MM.1S (cell line): ENCODE results near the gene XRN1.
"Not testable (repeated sequence)": the region's sequence is repeated elsewhere in the genome, so short reads cannot be mapped to it uniquely, and the experiment has no call there.

Experiments used
- DNase-seq: peaks from one replicate; pipeline ENCODE4 v3.0.0-alpha.2; 2015
- H2AFZ ChIP-seq: fragments of 300-600 bp; sonication (generic); 2 replicates; pipeline ENCODE4 v1.6.0; 2016; ENCODE audit warnings: antibody characterized with exemption, low read length
- H3F3A ChIP-seq: fragments of 300-600 bp; sonication (generic); 2 replicates; pipeline ENCODE4 v1.6.1; 2016; ENCODE audit warnings: mild to moderate bottlenecking, antibody characterized with exemption, low read length, moderate library complexity, mixed read lengths; ENCODE audit not compliant: insufficient read depth
- H3K27ac ChIP-seq: fragments of 300-600 bp; sonication (generic); 2 replicates; pipeline ENCODE4 v1.5.1; 2016; ENCODE audit warnings: mild to moderate bottlenecking, low read length
- H3K27me3 ChIP-seq: fragments of 300-600 bp; sonication (generic); replicated peaks from 2 replicates; pipeline ENCODE4 v1.6.0; 2016; ENCODE audit warnings: low read length; ENCODE audit not compliant: insufficient read depth
- H3K36me3 ChIP-seq: fragments of 300-600 bp; sonication (generic); replicated peaks from 2 replicates; pipeline ENCODE4 v1.6.1; 2016; ENCODE audit warnings: mild to moderate bottlenecking, low read length, mixed read lengths; ENCODE audit not compliant: insufficient read depth
- H3K4me1 ChIP-seq: fragments of 300-600 bp; sonication (generic); 2 replicates; pipeline ENCODE4 v1.6.1; 2016; ENCODE audit warnings: low read length, mixed read lengths
- H3K4me2 ChIP-seq: fragments of 300-600 bp; sonication (generic); 2 replicates; pipeline ENCODE4 v1.6.0; 2016; ENCODE audit warnings: low read depth, low read length
- H3K4me3 ChIP-seq: fragments of 300-600 bp; sonication (generic); 2 replicates; pipeline ENCODE4 v1.5.1; 2016; ENCODE audit warnings: low read length, mixed read lengths
- H3K79me2 ChIP-seq: fragments of 300-600 bp; sonication (generic); 2 replicates; pipeline ENCODE4 v1.6.1; 2016; ENCODE audit warnings: mixed run types, low read length, mixed read lengths
- H3K9ac ChIP-seq: fragments of 300-600 bp; sonication (generic); 2 replicates; pipeline ENCODE4 v1.6.1; 2016; ENCODE audit warnings: low read length, mixed read lengths
- H3K9me2 ChIP-seq: fragments of 300-600 bp; sonication (generic); replicated peaks from 2 replicates; pipeline ENCODE4 v1.6.1; 2016; ENCODE audit warnings: mild to moderate bottlenecking, low read length, mixed read lengths; ENCODE audit not compliant: insufficient read depth
- H3K9me3 ChIP-seq: fragments of 300-600 bp; sonication (generic); replicated peaks from 2 replicates; pipeline ENCODE4 v1.6.1; 2016; ENCODE audit warnings: mild to moderate bottlenecking, low read length, mixed read lengths; ENCODE audit not compliant: insufficient read depth
- H4K20me1 ChIP-seq: fragments of 300-600 bp; sonication (generic); 2 replicates; pipeline ENCODE4 v1.6.1; 2016; ENCODE audit warnings: mild to moderate bottlenecking, low read length, moderate library complexity, mixed read lengths; ENCODE audit not compliant: insufficient read depth
- EZH2 ChIP-seq: fragments of 300-600 bp; sonication (generic); optimal IDR thresholded peaks from 2 replicates; pipeline ENCODE3; 2017; ENCODE audit warnings: low read depth, mild to moderate bottlenecking, antibody characterized with exemption, low read length, mixed read lengths
- EZH2phosphoT487 ChIP-seq: fragments of 300-600 bp; sonication (generic); IDR thresholded peaks from 2 replicates; pipeline ENCODE4 v1.6.1; 2018; ENCODE audit warnings: antibody characterized with exemption, low read length
- TF ChIP-seq, protein P1 (sequence below): fragments of 300-600 bp; sonication (generic); IDR thresholded peaks from 2 replicates; pipeline ENCODE4 v1.5.1; 2016; ENCODE audit warnings: antibody characterized with exemption, low read length, mixed read lengths

Gene XRN1

DNA sequence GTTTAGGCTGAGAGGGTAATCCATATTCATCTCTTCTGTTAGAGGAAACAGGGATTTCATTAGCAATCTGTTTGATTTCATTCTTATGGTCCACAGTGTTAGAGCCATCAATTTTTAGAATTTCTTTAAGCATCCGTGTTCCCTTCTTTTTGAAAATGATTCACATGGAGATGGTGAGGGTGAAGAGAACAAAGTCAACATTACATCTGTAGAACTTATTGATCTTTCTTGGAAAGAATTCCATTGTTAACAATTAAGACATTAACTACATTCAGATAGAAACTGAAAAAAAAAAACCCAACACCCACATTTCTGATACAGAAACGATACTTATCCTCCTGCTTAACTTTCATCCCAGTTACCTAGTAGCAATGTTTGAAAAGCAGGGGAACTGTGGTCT lies 115.4 kb downstream of the XRN1 start:
- TF ChIP-seq EZH2 (no peak), EZH2phosphoT487 (no peak)
- TF ChIP-seq, protein P1, sequence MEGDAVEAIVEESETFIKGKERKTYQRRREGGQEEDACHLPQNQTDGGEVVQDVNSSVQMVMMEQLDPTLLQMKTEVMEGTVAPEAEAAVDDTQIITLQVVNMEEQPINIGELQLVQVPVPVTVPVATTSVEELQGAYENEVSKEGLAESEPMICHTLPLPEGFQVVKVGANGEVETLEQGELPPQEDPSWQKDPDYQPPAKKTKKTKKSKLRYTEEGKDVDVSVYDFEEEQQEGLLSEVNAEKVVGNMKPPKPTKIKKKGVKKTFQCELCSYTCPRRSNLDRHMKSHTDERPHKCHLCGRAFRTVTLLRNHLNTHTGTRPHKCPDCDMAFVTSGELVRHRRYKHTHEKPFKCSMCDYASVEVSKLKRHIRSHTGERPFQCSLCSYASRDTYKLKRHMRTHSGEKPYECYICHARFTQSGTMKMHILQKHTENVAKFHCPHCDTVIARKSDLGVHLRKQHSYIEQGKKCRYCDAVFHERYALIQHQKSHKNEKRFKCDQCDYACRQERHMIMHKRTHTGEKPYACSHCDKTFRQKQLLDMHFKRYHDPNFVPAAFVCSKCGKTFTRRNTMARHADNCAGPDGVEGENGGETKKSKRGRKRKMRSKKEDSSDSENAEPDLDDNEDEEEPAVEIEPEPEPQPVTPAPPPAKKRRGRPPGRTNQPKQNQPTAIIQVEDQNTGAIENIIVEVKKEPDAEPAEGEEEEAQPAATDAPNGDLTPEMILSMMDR = no peak

DNA sequence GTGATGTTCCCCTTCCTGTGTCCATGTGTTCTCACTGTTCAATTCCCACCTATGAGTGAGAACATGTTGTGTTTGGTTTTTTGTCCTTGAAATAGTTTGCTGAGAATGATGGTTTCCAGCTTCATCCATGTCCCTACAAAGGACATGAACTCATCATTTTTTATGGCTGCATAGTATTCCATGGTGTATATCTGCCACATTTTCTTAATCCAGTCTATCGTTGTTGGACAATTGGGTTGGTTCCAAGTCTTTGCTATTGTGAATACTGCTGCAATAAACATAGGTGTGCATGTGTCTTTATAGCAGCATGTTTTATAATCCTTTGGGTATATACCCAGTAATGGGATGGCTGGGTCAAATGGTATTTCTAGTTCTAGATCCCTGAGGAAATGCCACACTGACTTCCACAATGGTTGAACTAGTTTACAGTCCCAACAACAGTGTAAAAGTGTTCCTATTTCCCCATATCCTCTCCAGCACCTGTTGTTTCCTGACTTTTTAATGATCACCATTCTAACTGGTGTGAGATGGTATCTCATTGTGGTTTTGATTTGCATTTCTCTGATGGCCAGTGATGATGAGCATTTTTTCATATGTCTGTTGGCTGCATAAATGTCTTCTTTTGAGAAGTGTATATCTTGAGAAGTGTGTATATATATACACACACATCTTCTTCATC lies 123.4 kb downstream of the XRN1 start:
- H3K36me3 ChIP-seq, H3F3A ChIP-seq, H3K9me3 ChIP-seq, H3K9ac ChIP-seq, H3K27ac ChIP-seq, H3K4me2 ChIP-seq, H3K79me2 ChIP-seq, H3K4me1 ChIP-seq, H2AFZ ChIP-seq, H4K20me1 ChIP-seq, H3K27me3 ChIP-seq, H3K9me2 ChIP-seq, H3K4me3 ChIP-seq, DNase-seq: not testable (repeated sequence)

More for the DNA sequence above, 115.4 kb downstream of the XRN1 start:
- H3K4me1 ChIP-seq = no peaks in the 10 kb centered on the region
- no peaks in the 10 kb centered on the region for H3K27me3 ChIP-seq
- H3K79me2 ChIP-seq = no peaks in the 10 kb centered on the region
- DNase-seq = no peak
- H3K27ac ChIP-seq = no peak overlapping the region
- no peaks in the 10 kb centered on the region for H3F3A ChIP-seq
- H3K9me2 ChIP-seq = no peaks in the 10 kb centered on the region
- H3K9ac ChIP-seq = no peak overlapping the region
- no peak overlapping the region for H2AFZ ChIP-seq
- peaks cover 9% of the 10 kb centered on the region; the same call in 1 of the 2 replicates for H3K36me3 ChIP-seq
- H3K9me3 ChIP-seq = no peaks in the 10 kb centered on the region
- no peak overlapping the region for H3K4me3 ChIP-seq
- H3K4me2 ChIP-seq = no peak overlapping the region
- no peaks in the 10 kb centered on the region for H4K20me1 ChIP-seq

DNA sequence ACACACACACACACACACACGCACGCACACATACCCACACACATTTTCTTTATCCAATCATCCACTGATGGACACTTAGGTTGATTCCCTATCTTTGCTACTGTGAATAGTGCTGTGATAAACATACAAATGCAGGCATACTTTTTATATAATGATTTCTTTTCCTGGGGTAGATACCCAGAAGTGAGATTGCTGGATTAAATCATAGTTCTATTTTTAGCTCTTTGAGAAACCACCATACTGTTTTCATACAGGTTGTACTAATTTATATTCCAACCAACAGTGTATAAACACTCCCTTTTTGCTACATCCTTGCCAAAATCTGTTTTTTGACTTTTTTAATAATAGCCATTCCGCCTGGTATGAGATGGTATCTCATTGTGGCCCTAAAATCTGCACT lies 127.9 kb downstream of the XRN1 start:
- H3F3A ChIP-seq = no peaks in the 10 kb centered on the region
- no peak for TF ChIP-seq EZH2phosphoT487
- no peak for TF ChIP-seq EZH2
- TF ChIP-seq, protein P1 = no peak
- H4K20me1 ChIP-seq = no peaks in the 10 kb centered on the region
- H3K9me3 ChIP-seq = no peaks in the 10 kb centered on the region
- H3K27ac ChIP-seq = no peak overlapping the region
- no peaks in the 10 kb centered on the region for H3K9me2 ChIP-seq
- no peaks in the 10 kb centered on the region for H3K36me3 ChIP-seq
- no peak overlapping the region for H2AFZ ChIP-seq
- no peak overlapping the region for H3K9ac ChIP-seq
- no peak overlapping the region for H3K4me2 ChIP-seq
- H3K27me3 ChIP-seq = no peaks in the 10 kb centered on the region
- H3K79me2 ChIP-seq = no peaks in the 10 kb centered on the region
- no peak for DNase-seq
- H3K4me1 ChIP-seq = no peaks in the 10 kb centered on the region
- no peak overlapping the region for H3K4me3 ChIP-seq

DNA sequence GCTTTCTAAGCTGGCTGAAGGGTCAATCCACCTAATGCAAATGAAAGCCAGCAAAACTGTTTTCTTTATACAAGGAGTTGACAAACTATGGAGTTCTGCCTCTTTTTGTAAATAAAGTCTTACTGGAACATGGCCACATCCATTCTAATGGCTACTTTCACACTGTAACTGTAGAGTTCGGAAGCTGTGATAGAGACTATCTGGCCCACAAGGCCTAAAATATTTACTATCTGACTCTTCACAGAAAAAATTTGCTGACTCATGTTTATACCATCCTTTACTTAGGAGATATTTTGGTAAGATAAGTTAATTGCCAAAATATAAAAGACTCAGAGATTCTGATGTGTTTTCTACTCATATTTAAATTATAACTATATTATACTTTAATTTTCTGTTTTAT lies 128.7 kb downstream of the XRN1 start:
- Histone ChIP-seq H3K9me3 (no peaks in the 10 kb centered on the region), H3K27ac (no peak overlapping the region), H3K79me2 (no peaks in the 10 kb centered on the region), H3K9ac (no peak overlapping the region), H4K20me1 (no peaks in the 10 kb centered on the region), H3K4me3 (no peak overlapping the region), H3K27me3 (no peaks in the 10 kb centered on the region), H3K4me1 (no peaks in the 10 kb centered on the region), H3K4me2 (no peak overlapping the region), H3F3A (no peaks in the 10 kb centered on the region), H2AFZ (no peak overlapping the region), H3K9me2 (no peaks in the 10 kb centered on the region), H3K36me3 (no peaks in the 10 kb centered on the region)
- DNase-seq = no peak
- TF ChIP-seq, protein P1 = no peak
- TF ChIP-seq EZH2 = no peak
- TF ChIP-seq EZH2phosphoT487 = no peak
